Right lung (tissue), 5 donors: ENCODE measurements around the gene HSPBAP1. TPM values are rescaled to one million over a fixed set of nuclear protein-coding genes. Genes with fewer than 3 reads are reported as not detected.
"Not testable (repeated sequence)": the region's sequence is repeated elsewhere in the genome, so short reads cannot be mapped to it uniquely, and the experiment has no call there.

Source experiments
- DNase-seq, 2 donors: peaks; one replicate each; pipeline ENCODE4 v3.0.0-alpha.2; 2013
- polyA plus RNA-seq, 5 donors: library from polyadenylated mRNA; unstranded; fragments of 120-200 nt; gene quantifications; one replicate each; pipeline versions ENCODE4 v1.2.1 to v1.2.3, GENCODE V29; 2013; ENCODE audit warnings: inconsistent platforms in 1 of 5, low replicate concordance in 1 of 5; ENCODE audit not compliant: insufficient read length in 5 of 5, insufficient read depth in 1 of 5

HSPBAP1 gene
- polyA plus RNA-seq, 5 donors: 12.9 to 16.6 (median 13.6) TPM

GRCh38 chr3:122787872-122788271 is 5.8 kb downstream of the HSPBAP1 start:
- DNase-seq: no peak

GRCh38 chr3:122786066-122786465 is 7.6 kb downstream of the HSPBAP1 start:
- DNase-seq: no peak

DNA sequence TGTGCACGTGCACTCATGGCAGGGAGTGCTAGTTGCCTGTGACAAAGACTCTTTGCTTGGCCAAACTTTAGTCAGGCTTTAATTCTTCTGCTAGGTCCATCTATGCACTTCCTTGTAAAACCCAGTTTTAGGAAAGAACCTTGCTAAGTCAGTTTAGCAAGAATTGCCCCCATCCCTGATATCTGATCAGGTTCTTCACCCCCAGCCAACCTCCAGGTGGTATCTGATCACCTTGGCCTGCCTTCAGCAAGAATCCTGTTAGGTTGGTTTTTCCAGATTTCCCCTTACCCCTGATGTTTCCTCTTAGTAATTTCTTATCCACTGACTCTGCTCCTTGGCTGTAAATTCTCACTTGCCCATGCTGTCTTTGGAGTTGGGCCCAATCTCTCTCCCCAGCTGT is 8.4 kb downstream of the HSPBAP1 start:
- DNase-seq: no peak

GRCh38 chr3:122784436-122784835 is 9.2 kb downstream of the HSPBAP1 start:
- DNase-seq: no peak

- no peak for DNase-seq
Measured at GRCh38 chr3:122782804-122783203, 10.8 kb downstream of the HSPBAP1 start.

GRCh38 chr3:122777563-122777962 is 16.1 kb downstream of the HSPBAP1 start:
- no peak for DNase-seq

GRCh38 chr3:122776675-122777468 is 16.8 kb downstream of the HSPBAP1 start:
- DNase-seq: no peak

DNA sequence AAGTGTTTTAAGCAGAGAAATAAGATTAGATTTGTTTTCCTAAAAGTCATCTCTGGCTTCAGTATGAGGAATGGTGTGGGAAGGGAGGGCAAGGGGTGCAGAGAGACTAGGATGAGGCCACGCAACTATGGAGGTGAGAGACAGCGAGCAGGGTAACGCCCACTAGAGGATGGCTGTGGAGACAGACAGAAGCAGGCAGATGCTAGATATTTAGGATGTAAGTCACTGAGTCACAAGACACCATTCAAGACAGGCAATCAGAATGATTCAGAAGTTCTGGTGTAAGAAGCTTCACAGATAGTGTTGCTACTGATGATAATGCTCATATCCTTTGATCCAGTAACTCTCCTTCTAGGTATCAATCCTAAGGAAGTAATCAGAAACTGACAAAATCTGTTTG is 19.1 kb downstream of the HSPBAP1 start:
- DNase-seq: no peak

GRCh38 chr3:122773944-122774509 is 19.6 kb downstream of the HSPBAP1 start:
- no peak for DNase-seq

GRCh38 chr3:122772827-122773226 is 20.8 kb downstream of the HSPBAP1 start:
- no peak for DNase-seq

- DNase-seq: no peak
Measured at GRCh38 chr3:122770521-122771202, 23.0 kb downstream of the HSPBAP1 start.

GRCh38 chr3:122767540-122768372 is 25.9 kb downstream of the HSPBAP1 start:
- DNase-seq: no peak

- DNase-seq: no peak
Measured at GRCh38 chr3:122766430-122766829, 27.2 kb downstream of the HSPBAP1 start.

DNA sequence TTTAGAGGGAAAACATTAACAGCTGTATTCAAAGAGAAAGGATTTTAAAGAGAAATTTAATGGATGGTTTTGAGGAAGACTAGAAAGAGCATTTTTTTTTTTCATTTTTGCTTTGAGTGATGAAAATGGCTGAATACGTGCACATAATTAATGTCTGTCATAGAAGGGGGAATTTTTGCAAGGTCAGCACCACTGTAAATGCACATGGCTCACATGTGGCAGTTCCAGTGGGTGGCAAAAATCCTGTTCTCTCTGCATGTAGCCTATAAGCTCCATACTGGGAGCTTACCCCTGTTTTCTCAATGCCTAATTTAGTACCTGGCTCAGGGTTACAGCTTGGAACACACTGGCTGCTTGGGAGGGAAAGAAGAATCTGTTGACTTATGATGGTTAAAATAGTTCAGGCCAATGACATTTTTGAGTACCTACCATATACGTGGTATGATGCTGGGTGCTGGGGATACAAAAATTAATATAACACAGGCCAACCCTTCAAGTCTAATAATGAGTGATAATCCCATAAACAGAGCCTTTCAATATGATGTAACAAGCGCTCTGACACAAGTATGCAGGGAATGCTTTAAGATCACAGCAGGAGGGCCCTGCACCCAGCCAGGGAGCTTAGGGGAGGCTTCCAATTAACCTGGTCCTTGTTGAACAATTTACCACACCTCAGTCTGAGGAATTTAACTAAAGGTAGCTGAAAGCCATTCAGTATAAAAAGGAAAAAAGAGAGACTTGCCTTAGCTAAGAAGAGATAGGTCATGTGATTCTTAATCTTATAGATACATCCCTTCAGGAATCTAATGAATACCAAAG is 33.0 kb downstream of the HSPBAP1 start:
- DNase-seq: no peak

- no peak for DNase-seq
Measured at GRCh38 chr3:122758877-122759560, 34.6 kb downstream of the HSPBAP1 start.

DNA sequence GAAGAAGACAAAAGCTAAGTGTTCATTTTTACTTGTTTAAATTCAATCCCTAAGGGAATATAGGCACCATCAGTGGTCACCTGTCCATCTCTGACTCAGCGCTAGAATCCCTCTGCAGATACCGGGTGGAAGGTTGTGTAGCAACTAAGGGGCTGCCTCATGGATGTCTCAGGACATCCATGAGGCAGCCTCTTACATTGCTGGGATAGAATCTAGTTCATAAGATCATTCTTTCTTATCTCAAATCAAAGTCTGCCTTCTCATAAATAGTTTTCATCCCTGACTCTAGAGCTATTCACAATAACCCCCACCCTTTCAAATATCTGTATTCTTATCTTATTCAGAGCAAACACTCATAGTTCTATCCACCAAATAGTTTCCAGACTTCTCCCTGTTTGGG is 38.1 kb downstream of the HSPBAP1 start:
- DNase-seq: no peak

GRCh38 chr3:122754929-122755328 is 38.7 kb downstream of the HSPBAP1 start:
- no peak for DNase-seq

DNA sequence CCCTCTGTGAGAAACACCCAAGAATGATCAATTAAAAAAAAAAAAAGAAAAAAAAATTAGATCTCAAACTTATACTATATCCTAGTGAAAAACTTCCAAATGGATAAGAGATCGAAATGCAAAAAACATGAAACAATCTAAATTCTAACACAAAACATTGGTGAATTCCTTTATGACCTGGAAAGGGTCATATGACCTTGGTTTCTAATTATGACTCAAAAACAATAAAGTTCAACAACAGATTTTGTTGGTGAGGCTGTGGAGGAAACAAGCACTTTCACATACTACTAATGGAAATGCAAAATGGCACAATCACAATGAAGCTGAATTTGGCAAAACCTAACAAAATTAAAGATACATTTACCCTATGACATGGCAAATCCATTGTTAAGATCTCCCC is 45.3 kb downstream of the HSPBAP1 start:
- DNase-seq: no peak

- DNase-seq: not testable (repeated sequence)
Measured at GRCh38 chr3:122747295-122747694, 46.3 kb downstream of the HSPBAP1 start.

DNA sequence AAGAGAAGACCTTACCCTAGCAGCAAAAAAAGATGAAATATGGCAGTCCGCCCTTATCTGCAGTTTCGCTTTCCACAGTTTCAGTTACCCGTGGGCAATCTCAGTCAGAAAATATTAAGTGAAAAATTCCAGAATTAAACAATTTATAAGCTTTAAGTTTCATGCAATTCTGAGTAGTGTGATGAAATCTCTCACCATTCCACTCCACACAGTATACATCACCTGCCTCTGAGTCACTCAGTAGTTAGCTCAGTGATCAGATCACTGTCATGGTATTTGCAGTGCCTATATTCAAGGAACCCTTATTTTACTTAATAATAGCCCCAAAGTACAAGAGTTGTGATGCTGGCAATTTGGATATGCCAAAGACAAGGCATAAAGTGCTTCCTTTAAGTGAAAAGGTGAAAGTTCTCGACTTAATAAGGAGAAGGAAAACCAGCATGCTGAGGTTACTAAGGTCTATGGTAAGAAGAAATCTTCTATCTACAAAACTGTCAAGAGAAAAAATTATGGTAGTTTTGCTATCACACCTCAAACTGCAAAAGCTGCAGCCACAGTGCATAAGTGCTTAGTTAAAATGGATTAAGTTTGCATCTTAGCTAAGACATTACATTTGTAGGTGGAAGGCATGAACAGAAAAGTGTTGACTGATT is 48.1 kb downstream of the HSPBAP1 start:
- DNase-seq: no peak
